ENCODE measurements around the gene RABGAP1.

RABGAP1 gene

GRCh38 chr9:122939601-122940000 lies 1.2 kb upstream of the RABGAP1 start:
- TF ChIP-seq BHLHE40 (IDR thresholded peaks at IDR 0.05; ENCODE audit: borderline replicate concordance), result no peak
- TF ChIP-seq ZNF384 (IDR thresholded peaks at IDR 0.05), result no peak
- no peak for TF ChIP-seq ELF4 (IDR thresholded peaks at IDR 0.05)
- TF ChIP-seq L3MBTL2 (conservative IDR thresholded peaks at IDR 0.05), result no peak
- TF ChIP-seq PKNOX1 (IDR thresholded peaks at IDR 0.05), result no peak
- no peak for TF ChIP-seq ARNT (IDR thresholded peaks at IDR 0.05)
- TF ChIP-seq SUZ12 (IDR thresholded peaks at IDR 0.05), result no peak
- no peak for TF ChIP-seq FOXK2 (IDR thresholded peaks at IDR 0.05)
- TF ChIP-seq TARDBP (IDR thresholded peaks at IDR 0.05), result no peak
- DNase-seq (ENCODE audit: extremely low spot score), result no peak
- ChIA-PET CTCF (no interaction called here), POLR2A (interaction anchor here (1.5 to 2.4 kb wide), 3 partner anchors 9 to 42 kb away, joined by 6 to 63 read pairs (median 16); partner anchors contain the start of genes RC3H2 and ZBTB26)

DNA sequence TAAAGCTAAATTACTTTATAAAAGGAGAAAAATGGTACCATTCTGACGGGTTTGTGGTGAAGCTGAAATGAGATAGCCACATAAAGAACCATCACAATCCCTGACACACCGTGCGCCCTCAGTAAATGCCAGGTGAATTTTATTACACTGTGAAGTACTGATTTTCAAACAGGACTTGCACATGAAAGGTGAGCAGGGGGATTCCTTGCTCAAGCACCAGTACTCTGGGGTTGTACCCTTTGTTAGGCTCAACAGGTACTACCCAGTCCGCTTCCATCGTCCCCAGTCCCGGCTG lies 419 bp upstream of the RABGAP1 start:
- ChIA-PET CTCF (interaction anchor here (0.9 kb wide), 1 partner anchor 50 kb away, joined by 4 read pairs; no protein-coding TSS in a partner anchor), POLR2A (interaction anchor here (0.6 to 2.4 kb wide), 16 partner anchors 9 to 380 kb away, joined by 3 to 63 read pairs (median 4); partner anchors contain the start of genes PDCL, RC3H2, ZBTB26 and ZBTB6)
- no peak for DNase-seq (ENCODE audit: extremely low spot score)
- TF ChIP-seq L3MBTL2 (conservative IDR thresholded peaks at IDR 0.05) (no peak), HDGF (IDR thresholded peaks at IDR 0.05; ENCODE audit: borderline replicate concordance) (no peak), CTBP1 (IDR thresholded peaks at IDR 0.05; ENCODE audit: borderline replicate concordance) (no peak), NFRKB (IDR thresholded peaks at IDR 0.05) (no peak), SP1 (IDR thresholded peaks at IDR 0.05) (no peak), BHLHE40 (IDR thresholded peaks at IDR 0.05; ENCODE audit: borderline replicate concordance) (no peak), FOXA1 (IDR thresholded peaks at IDR 0.05) (no peak), ARNT (IDR thresholded peaks at IDR 0.05) (no peak), ZNF384 (IDR thresholded peaks at IDR 0.05) (no peak), FOXK2 (IDR thresholded peaks at IDR 0.05) (no peak)

GRCh38 chr9:122941582-122942234 lies 888 bp downstream of the RABGAP1 start:
- CTCF ChIA-PET, result interaction anchor here (0.9 kb wide), 1 partner anchor 29 kb away, joined by 5 read pairs; the partner anchor contains the start of gene ZBTB6
- POLR2A ChIA-PET, result interaction anchor here (0.8 to 2.4 kb wide), 10 partner anchors 10 to 379 kb away, joined by 3 to 63 read pairs (median 7); partner anchors contain the start of genes RC3H2, ZBTB26 and ZBTB6
- DNase-seq (ENCODE audit: extremely low spot score), result no peak
- TF ChIP-seq NFRKB (IDR thresholded peaks at IDR 0.05), result no peak
- TF ChIP-seq PKNOX1 (IDR thresholded peaks at IDR 0.05), result no peak
- no peak for TF ChIP-seq SP1 (IDR thresholded peaks at IDR 0.05)
- TF ChIP-seq TARDBP (IDR thresholded peaks at IDR 0.05), result no peak
- no peak for TF ChIP-seq ELF4 (IDR thresholded peaks at IDR 0.05)
- TF ChIP-seq HDGF (IDR thresholded peaks at IDR 0.05; ENCODE audit: borderline replicate concordance), result no peak

- no peak for DNase-seq (ENCODE audit: extremely low spot score)
- POLR2A ChIA-PET, result no interaction called here
- CTCF ChIA-PET, result no interaction called here
- no peak for TF ChIP-seq SP1 (IDR thresholded peaks at IDR 0.05)
- no peak for TF ChIP-seq ELF4 (IDR thresholded peaks at IDR 0.05)
- TF ChIP-seq SUZ12 (IDR thresholded peaks at IDR 0.05), result no peak
- TF ChIP-seq FOXM1 (IDR thresholded peaks at IDR 0.05; ENCODE audit: borderline replicate concordance), result no peak
- no peak for TF ChIP-seq CTBP1 (IDR thresholded peaks at IDR 0.05; ENCODE audit: borderline replicate concordance)
- no peak for TF ChIP-seq BHLHE40 (IDR thresholded peaks at IDR 0.05; ENCODE audit: borderline replicate concordance)
- TF ChIP-seq HDGF (IDR thresholded peaks at IDR 0.05; ENCODE audit: borderline replicate concordance), result no peak
These were observed 4.4 kb downstream of the RABGAP1 start for GRCh38 chr9:122944960-122945888.

DNA sequence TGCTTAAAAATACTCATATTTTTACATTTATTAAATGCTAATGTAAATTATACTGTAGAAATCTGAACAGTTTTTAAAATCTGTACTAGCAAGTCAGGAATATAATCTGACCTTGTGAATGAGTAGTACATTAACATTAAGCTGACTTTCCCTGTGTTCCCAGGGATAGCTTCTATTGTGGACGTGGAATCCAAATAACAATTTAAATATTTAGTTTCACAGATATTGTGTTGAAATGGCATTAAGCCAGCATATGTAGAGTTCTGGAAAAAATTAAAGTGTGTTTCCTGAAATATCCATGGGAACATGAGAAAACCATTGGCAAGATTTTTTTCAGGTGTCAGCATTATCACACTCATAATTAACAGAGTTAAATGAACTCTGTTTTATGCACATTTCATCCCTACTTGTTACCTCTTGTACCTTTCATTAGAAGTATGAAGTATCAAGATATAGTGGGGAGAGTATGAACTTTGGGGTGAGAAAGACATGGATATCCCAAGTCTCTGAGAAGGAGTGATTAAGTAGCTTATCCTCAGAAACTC lies 5.7 kb downstream of the RABGAP1 start:
- ChIA-PET CTCF (no interaction called here), POLR2A (interaction anchor here (1.0 kb wide), 1 partner anchor 15 kb away, joined by 4 read pairs; the partner anchor contains the start of gene ZBTB26)
- DNase-seq (ENCODE audit: extremely low spot score), result no peak
- TF ChIP-seq FOXM1 (IDR thresholded peaks at IDR 0.05; ENCODE audit: borderline replicate concordance) (no peak), SUZ12 (IDR thresholded peaks at IDR 0.05) (no peak), ARNT (IDR thresholded peaks at IDR 0.05) (no peak), FOXA1 (IDR thresholded peaks at IDR 0.05) (no peak)

GRCh38 chr9:122948313-122948712 lies 7.5 kb downstream of the RABGAP1 start:
- DNase-seq (ENCODE audit: extremely low spot score), result no peak
- POLR2A ChIA-PET, result no interaction called here
- CTCF ChIA-PET, result interaction anchor here (0.6 kb wide), 1 partner anchor 49 kb away, joined by 3 read pairs; no protein-coding TSS in a partner anchor
- no peak for TF ChIP-seq HDGF (IDR thresholded peaks at IDR 0.05; ENCODE audit: borderline replicate concordance)
- TF ChIP-seq ELF4 (IDR thresholded peaks at IDR 0.05), result no peak
- TF ChIP-seq FOXK2 (IDR thresholded peaks at IDR 0.05), result no peak
- no peak for TF ChIP-seq ARNT (IDR thresholded peaks at IDR 0.05)
- TF ChIP-seq ZNF384 (IDR thresholded peaks at IDR 0.05), result no peak
- TF ChIP-seq LEF1 (IDR thresholded peaks at IDR 0.05; ENCODE audit: borderline replicate concordance), result no peak
- no peak for TF ChIP-seq TARDBP (IDR thresholded peaks at IDR 0.05)
- no peak for TF ChIP-seq L3MBTL2 (conservative IDR thresholded peaks at IDR 0.05)
- TF ChIP-seq CTBP1 (IDR thresholded peaks at IDR 0.05; ENCODE audit: borderline replicate concordance), result no peak
- no peak for TF ChIP-seq SP1 (IDR thresholded peaks at IDR 0.05)
- no peak for TF ChIP-seq NFRKB (IDR thresholded peaks at IDR 0.05)
- no peak for TF ChIP-seq BHLHE40 (IDR thresholded peaks at IDR 0.05; ENCODE audit: borderline replicate concordance)
- TF ChIP-seq PKNOX1 (IDR thresholded peaks at IDR 0.05), result no peak
- no peak for TF ChIP-seq FOXM1 (IDR thresholded peaks at IDR 0.05; ENCODE audit: borderline replicate concordance)
- TF ChIP-seq SUZ12 (IDR thresholded peaks at IDR 0.05), result no peak
- TF ChIP-seq FOXA1 (IDR thresholded peaks at IDR 0.05), result no peak
